Right renal cortex interstitium (tissue), 3 donors: ENCODE results near the gene SH3BP4. TPM values are rescaled to one million over a fixed set of nuclear protein-coding genes. Genes with fewer than 3 reads are reported as not detected.

Experiments used
- DNase-seq, 3 donors: peaks; one replicate each; pipeline ENCODE4 v3.0.0-alpha.2; 2013; ENCODE audit warnings: low read depth in 3 of 3, low spot score in 2 of 3
- polyA plus RNA-seq, 3 donors: library from polyadenylated mRNA; unstranded; fragments of 120-200 nt; gene quantifications; one replicate each; pipeline ENCODE4 v1.2.1, GENCODE V29; 2013; ENCODE audit not compliant: insufficient read length in 3 of 3

SH3BP4 gene
- polyA plus RNA-seq, 3 donors: 43.5 to 45.0 (median 43.6) TPM

- no peak for DNase-seq
Observed at GRCh38 chr2:234996069-234996940, 44.5 kb downstream of the SH3BP4 start.

- DNase-seq: no peak
Observed at GRCh38 chr2:234996941-234997270, 45.1 kb downstream of the SH3BP4 start.

- DNase-seq: no peak
Observed at GRCh38 chr2:234997389-234997788, 45.6 kb downstream of the SH3BP4 start.

GRCh38 chr2:234998404-234999211 is 46.8 kb downstream of the SH3BP4 start:
- DNase-seq: no peak

- DNase-seq: no peak
Observed at GRCh38 chr2:234999740-235000425, 48.1 kb downstream of the SH3BP4 start.

GRCh38 chr2:235000426-235001236 is 48.8 kb downstream of the SH3BP4 start:
- no peak for DNase-seq

GRCh38 chr2:235001237-235002133 is 49.7 kb downstream of the SH3BP4 start:
- no peak for DNase-seq

- DNase-seq: no peak
Observed at GRCh38 chr2:235002198-235003095, 50.6 kb downstream of the SH3BP4 start.

GRCh38 chr2:235003096-235003775 is 51.4 kb downstream of the SH3BP4 start:
- DNase-seq: no peak

GRCh38 chr2:235004329-235004903 is 52.6 kb downstream of the SH3BP4 start:
- DNase-seq: no peak

GRCh38 chr2:235005023-235005422 is 53.2 kb downstream of the SH3BP4 start:
- DNase-seq: no peak

- peak in 1 of 3 donors; percentile 50 for DNase-seq
Observed at GRCh38 chr2:235005603-235006259, 53.9 kb downstream of the SH3BP4 start.

GRCh38 chr2:235006461-235006860 is 54.6 kb downstream of the SH3BP4 start:
- DNase-seq: no peak

GRCh38 chr2:235006986-235007385 is 55.2 kb downstream of the SH3BP4 start:
- no peak for DNase-seq

- no peak for DNase-seq
Observed at GRCh38 chr2:235007664-235008457, 56.0 kb downstream of the SH3BP4 start.

- no peak for DNase-seq
Observed at GRCh38 chr2:235008584-235009044, 56.8 kb downstream of the SH3BP4 start.
